Ammon's horn (tissue), 1 donor: ENCODE data around the gene ATP1B3.
"Not testable (repeated sequence)": the region's sequence is repeated elsewhere in the genome, so short reads cannot be mapped to it uniquely, and the experiment has no call there.

Experiments used
- DNase-seq: peaks from one replicate; pipeline ENCODE4 v3.0.0-alpha.2; 2016; ENCODE audit warnings: low spot score

The ATP1B3 gene

GRCh38 chr3:141909408-141909807 lies 33.0 kb downstream of the ATP1B3 start:
- DNase-seq, result no peak

GRCh38 chr3:141909986-141910385 lies 33.5 kb downstream of the ATP1B3 start:
- DNase-seq, result not testable (repeated sequence)

GRCh38 chr3:141913150-141913811 lies 36.8 kb downstream of the ATP1B3 start:
- DNase-seq, result peak; percentile 35

DNA sequence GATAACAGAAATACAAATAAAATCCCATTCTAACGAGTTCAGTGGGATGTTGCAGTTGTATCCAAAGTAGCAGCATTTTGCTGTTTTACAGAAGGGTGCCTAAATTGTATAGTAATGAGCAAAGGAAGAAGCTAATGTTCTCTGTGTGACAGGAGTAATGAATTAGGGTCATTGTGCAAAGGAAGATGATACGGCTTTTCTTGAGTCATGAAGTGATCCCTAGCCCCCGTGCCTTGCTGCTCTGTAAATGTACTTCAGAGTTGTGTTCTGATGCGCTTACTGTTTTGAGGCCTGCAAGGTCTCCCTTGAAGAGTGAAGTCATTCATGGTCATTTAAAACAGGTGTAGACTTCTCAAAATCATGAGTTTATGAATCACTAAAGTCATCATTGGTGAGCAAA lies 37.9 kb downstream of the ATP1B3 start:
- DNase-seq, result no peak

GRCh38 chr3:141915016-141915415 lies 38.6 kb downstream of the ATP1B3 start:
- DNase-seq, result no peak

- DNase-seq, result no peak
Observed at GRCh38 chr3:141915766-141916165, 39.3 kb downstream of the ATP1B3 start.

- DNase-seq, result no peak
Observed at GRCh38 chr3:141920701-141921100, 44.3 kb downstream of the ATP1B3 start.

- DNase-seq, result no peak
Observed at GRCh38 chr3:141921316-141921715, 44.9 kb downstream of the ATP1B3 start.

GRCh38 chr3:141925677-141926076 lies 49.2 kb downstream of the ATP1B3 start:
- not testable (repeated sequence) for DNase-seq

DNA sequence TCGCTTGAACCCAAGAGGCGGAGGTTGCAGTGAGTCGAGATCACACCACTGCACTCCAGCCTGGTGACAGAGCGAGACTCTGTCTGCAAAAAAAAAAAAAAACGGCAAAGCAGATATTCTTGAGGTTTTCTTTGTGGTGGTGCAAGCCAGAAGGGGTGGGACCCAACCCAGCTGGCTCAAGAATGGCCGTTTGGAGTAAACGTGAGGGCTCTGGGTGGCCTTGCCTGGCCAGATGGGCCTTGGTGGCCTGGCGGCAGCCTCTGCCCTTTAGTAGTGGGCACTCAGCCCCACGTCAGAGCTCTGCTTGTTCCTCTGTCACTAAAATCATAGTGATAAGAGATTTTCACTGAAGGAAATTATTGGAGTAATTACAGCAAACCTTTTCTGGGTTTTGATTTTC lies 50.5 kb downstream of the ATP1B3 start:
- DNase-seq, result no peak

- DNase-seq, result no peak
Observed at GRCh38 chr3:141928631-141929270, 52.3 kb downstream of the ATP1B3 start.

GRCh38 chr3:141929341-141929995 lies 53.0 kb downstream of the ATP1B3 start:
- no peak for DNase-seq

DNA sequence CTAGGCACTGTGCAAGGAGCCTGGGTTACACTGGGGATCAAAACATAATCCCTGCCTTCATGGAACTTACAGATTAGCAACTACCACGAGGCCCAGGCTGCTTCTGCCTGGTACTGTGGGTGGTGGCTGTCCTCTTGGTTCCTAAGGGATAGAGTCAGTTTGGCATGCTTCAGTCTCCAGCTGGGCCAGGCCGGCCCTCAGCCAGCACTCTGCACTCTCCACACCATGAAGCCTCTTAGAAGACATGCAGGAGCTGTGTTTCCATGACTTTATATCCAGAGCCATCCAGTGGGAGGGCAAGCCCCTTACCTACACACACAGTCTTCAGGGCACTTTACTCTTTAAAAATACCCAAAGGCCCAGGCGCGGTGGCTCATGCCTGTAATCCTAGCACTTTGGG lies 54.4 kb downstream of the ATP1B3 start:
- DNase-seq, result no peak

GRCh38 chr3:141933421-141934300 lies 57.2 kb downstream of the ATP1B3 start:
- DNase-seq, result no peak

DNA sequence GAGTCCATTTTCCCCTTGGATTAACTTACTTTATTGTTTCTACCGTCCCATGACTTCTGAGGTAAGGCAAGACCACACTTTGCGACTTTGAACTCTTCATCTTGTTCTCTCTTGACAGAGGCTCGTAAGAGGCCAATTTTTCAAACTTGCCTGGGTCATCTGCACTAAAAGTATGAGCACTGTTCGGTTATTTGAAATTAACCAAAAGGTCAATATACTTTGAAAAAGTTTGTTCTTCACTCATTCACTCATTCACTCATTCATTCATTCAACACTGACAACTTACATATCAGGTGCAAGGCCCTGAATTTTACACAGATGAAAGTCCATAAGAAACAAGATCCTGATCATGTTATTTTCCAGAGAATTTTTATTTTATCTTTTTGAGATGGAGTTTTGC lies 57.9 kb downstream of the ATP1B3 start:
- DNase-seq, result no peak

DNA sequence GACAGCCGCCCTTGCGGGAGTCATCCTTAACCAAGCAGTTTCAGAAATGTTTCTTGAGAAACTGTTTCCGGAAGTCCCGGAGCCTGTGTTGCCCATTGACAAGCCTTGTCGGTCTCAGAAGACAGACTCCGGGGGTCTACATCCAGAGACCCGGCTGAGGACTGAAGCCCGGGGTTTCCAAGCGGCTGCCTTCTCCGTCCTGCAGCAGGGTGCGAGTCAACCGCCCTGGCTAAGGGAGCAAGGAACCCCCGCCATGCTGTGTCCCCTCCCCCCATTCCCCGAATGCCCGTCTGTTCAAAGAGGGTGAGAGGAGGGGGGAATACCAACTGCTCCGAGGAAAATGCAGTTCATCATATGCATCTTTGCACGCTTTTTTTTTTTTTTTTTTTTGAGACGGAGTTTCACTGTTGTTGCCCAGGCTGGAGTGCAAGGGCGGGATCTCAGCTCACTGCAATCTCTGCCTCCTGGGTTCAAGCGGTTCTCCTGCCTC lies 61.6 kb downstream of the ATP1B3 start:
- no peak for DNase-seq

DNA sequence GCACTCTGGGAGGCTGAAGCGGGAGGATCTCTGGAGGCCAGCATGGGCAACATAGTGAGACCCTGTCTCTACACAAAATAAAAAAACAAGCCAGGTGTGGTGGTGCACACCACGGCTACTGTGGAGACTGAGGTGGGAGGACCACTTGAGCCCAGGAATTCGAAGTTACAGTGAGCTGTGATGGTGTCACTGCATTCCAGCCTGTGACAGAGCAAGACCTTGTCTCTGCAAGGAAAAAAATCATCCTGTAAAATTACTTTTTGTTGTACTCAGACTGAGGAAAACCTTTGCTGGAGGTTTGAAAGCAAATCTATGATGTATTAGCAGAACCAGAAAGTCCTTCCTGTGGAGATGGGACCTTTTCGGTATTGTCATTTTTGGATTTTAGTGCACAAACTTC lies 63.3 kb downstream of the ATP1B3 start:
- DNase-seq, result no peak

- peak; percentile 45 for DNase-seq
Observed at GRCh38 chr3:141940194-141940776, 63.8 kb downstream of the ATP1B3 start.

- DNase-seq, result no peak
Observed at GRCh38 chr3:141941093-141941492, 64.7 kb downstream of the ATP1B3 start.

- no peak for DNase-seq
Observed at GRCh38 chr3:141942006-141942405, 65.6 kb downstream of the ATP1B3 start.

DNA sequence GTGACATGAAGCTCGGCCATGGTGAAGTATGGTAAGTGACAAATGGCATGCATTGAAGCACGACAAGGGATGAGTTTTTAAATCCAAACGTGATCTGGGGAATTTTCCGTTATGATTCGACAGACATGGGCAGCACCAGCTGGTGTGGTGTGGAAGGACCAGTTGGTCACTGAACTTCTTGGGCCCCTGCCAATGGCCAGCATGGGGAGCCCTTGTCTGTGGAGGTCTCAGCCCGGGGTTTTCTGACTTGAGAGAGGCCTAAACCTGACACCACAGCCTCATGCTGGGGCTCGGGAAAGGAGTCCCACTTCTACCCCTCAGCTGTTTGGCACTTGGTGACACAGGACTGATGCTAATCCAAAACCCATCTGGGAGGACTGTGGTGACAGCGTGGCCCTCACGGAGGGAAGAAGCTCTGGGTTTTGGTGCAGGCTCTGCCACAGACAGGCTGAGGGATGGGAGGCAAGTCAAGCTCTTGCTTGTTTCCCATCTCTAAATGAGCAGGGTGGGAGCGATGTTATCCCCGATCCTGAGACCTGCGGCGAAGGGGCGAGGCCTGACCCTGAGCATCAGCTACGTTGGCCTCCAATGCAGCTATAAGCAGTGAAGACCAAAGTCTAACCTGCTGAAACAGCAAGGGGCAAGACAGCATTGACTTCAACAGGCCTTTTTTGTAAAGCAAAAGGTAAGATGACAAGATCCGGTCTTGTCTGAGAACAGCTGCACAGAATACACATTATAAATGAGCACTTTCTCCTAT lies 69.5 kb downstream of the ATP1B3 start:
- no peak for DNase-seq
